Measurements from ENCODE around the gene FAM167B. TPM values are rescaled to one million over a fixed set of nuclear protein-coding genes. Genes with fewer than 3 reads are reported as not detected.
A peak's percentile ranks its signal among the peaks of the same experiment; 100 is the strongest.

The FAM167B gene
- polyA plus RNA-seq, 1 of the 3 experiments (the other 2 are of a cell fraction): 1.2 TPM

- peaks cover 18% of the 10 kb centered on the region for H3F3A ChIP-seq (replicated peaks; ENCODE audit: insufficient read depth)
- peaks cover 22 to 31% of the 10 kb centered on the region in 2 experiments; a peak in 3 of 4 replicates for H3K4me1 ChIP-seq (ENCODE audit: control insufficient read depth in 1 of 2, insufficient read depth in 2 of 2, low read depth in 1 of 2, low read length in 1 of 2)
- H3K9ac ChIP-seq: peak overlapping the region; percentile 70; the same call in 1 of the 2 replicates
- CTCF ChIA-PET: interaction anchor here (1.3 to 2.1 kb wide), 3 partner anchors 13 to 48 kb away, joined by 3 to 13 read pairs (median 6); partner anchors contain the start of gene FAM167B
- peak overlapping the region; percentile 77 to 91 for H3K27ac ChIP-seq (ENCODE audit: low read depth in 2 of 2, low read length in 1 of 2)
- WGBS (ENCODE audit: low lambda C conversion rate): 57% methylated on average over 5 of the region's 6 CpGs
- H3K4me3 ChIP-seq (ENCODE audit: low read depth in 2 of 2, low read length in 1 of 2): peak overlapping the region; percentile 69 to 75
- DNase-seq: peak; percentile 42
- TF ChIP-seq GABPA (IDR thresholded peaks at IDR 0.05; ENCODE audit: low read depth) (no peak), TCF12 (IDR thresholded peaks at IDR 0.05) (no peak), TEAD4 (IDR thresholded peaks at IDR 0.05; ENCODE audit: borderline replicate concordance, insufficient read depth) (no peak), ELF1 (IDR thresholded peaks at IDR 0.05) (no peak), MAX (IDR thresholded peaks at IDR 0.05; ENCODE audit: low read depth) (no peak), GATA2 (CRISPR knock-in tag; IDR thresholded peaks at IDR 0.05) (no peak), JUND (IDR thresholded peaks at IDR 0.05) (no peak), USF2 (IDR thresholded peaks at IDR 0.05; ENCODE audit: borderline replicate concordance, low read depth, low read length) (no peak), FOXJ3 (CRISPR knock-in tag; IDR thresholded peaks at IDR 0.05) (no peak), YY1 (IDR thresholded peaks at IDR 0.05; ENCODE audit: low read depth) (no peak), FOXM1 (IDR thresholded peaks at IDR 0.05; ENCODE audit: low read depth) (no peak), REST (IDR thresholded peaks at IDR 0.05; ENCODE audit: low read depth, low read length) (no peak), EZH2phosphoT487 (IDR thresholded peaks at IDR 0.05; ENCODE audit: borderline replicate concordance, low read depth) (no peak)
- TF ChIP-seq, protein P1, sequence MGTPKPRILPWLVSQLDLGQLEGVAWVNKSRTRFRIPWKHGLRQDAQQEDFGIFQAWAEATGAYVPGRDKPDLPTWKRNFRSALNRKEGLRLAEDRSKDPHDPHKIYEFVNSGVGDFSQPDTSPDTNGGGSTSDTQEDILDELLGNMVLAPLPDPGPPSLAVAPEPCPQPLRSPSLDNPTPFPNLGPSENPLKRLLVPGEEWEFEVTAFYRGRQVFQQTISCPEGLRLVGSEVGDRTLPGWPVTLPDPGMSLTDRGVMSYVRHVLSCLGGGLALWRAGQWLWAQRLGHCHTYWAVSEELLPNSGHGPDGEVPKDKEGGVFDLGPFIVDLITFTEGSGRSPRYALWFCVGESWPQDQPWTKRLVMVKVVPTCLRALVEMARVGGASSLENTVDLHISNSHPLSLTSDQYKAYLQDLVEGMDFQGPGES (IDR thresholded peaks at IDR 0.05; ENCODE audit: low read depth, low read length): no peak
- TF ChIP-seq, protein P2, sequence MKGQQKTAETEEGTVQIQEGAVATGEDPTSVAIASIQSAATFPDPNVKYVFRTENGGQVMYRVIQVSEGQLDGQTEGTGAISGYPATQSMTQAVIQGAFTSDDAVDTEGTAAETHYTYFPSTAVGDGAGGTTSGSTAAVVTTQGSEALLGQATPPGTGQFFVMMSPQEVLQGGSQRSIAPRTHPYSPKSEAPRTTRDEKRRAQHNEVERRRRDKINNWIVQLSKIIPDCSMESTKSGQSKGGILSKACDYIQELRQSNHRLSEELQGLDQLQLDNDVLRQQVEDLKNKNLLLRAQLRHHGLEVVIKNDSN (IDR thresholded peaks at IDR 0.05; ENCODE audit: borderline replicate concordance, low read depth): no peak
- TF ChIP-seq, protein P3, sequence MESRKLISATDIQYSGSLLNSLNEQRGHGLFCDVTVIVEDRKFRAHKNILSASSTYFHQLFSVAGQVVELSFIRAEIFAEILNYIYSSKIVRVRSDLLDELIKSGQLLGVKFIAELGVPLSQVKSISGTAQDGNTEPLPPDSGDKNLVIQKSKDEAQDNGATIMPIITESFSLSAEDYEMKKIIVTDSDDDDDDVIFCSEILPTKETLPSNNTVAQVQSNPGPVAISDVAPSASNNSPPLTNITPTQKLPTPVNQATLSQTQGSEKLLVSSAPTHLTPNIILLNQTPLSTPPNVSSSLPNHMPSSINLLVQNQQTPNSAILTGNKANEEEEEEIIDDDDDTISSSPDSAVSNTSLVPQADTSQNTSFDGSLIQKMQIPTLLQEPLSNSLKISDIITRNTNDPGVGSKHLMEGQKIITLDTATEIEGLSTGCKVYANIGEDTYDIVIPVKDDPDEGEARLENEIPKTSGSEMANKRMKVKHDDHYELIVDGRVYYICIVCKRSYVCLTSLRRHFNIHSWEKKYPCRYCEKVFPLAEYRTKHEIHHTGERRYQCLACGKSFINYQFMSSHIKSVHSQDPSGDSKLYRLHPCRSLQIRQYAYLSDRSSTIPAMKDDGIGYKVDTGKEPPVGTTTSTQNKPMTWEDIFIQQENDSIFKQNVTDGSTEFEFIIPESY (IDR thresholded peaks at IDR 0.05; ENCODE audit: borderline replicate concordance, low read depth): no peak
- no peaks in the 10 kb centered on the region for H3K27me3 ChIP-seq (ENCODE audit: insufficient read depth)
- H3K4me2 ChIP-seq: peak overlapping the region; percentile 75
- H3K36me3 ChIP-seq (replicated peaks in 1 of 2; ENCODE audit: control insufficient read depth in 1 of 2, insufficient read depth in 2 of 2, low read length in 1 of 2): peaks cover 16 to 39% of the 10 kb centered on the region in 2 experiments
- H4K20me1 ChIP-seq (ENCODE audit: insufficient read depth): no peaks in the 10 kb centered on the region
- no peaks in the 10 kb centered on the region for H3K79me2 ChIP-seq (ENCODE audit: insufficient read depth)
- no peaks in the 10 kb centered on the region for H3K9me3 ChIP-seq
- POLR2A ChIA-PET: interaction anchor here (0.6 to 2.2 kb wide), 6 partner anchors 10 to 471 kb away, joined by 3 to 15 read pairs (median 4); partner anchors contain the start of genes DCDC2B, KPNA6, MARCKSL1 and TXLNA
- no peak overlapping the region for H2AFZ ChIP-seq (ENCODE audit: low read depth)
- no peaks in the 10 kb centered on the region for H3K9me2 ChIP-seq
Measured at GRCh38 chr1:32199717-32200072, 47.3 kb upstream of the FAM167B start.
